KMS-11 (cell line): ENCODE measurements around the gene CENPS.
A peak's percentile ranks its signal among the peaks of the same experiment; 100 is the strongest.
"Not testable (repeated sequence)": the region's sequence is repeated elsewhere in the genome, so short reads cannot be mapped to it uniquely, and the experiment has no call there.

Source experiments
- H2AFZ ChIP-seq: fragments of 200-600 bp; sonication (generic); 2 replicates; pipeline ENCODE4 v1.6.1; 2016; ENCODE audit warnings: antibody characterized with exemption, mixed run types, low read depth
- H3K27ac ChIP-seq: fragments of 200-600 bp; sonication (generic); 2 replicates; pipeline ENCODE4 v1.6.1; 2016; ENCODE audit warnings: mild to moderate bottlenecking, mixed run types
- H3K27me3 ChIP-seq: fragments of 200-600 bp; sonication (generic); 2 replicates; pipeline ENCODE4 v1.6.1; 2017; ENCODE audit warnings: mild to moderate bottlenecking, low read depth, mixed run types, moderate library complexity; ENCODE audit not compliant: insufficient read depth
- H3K36me3 ChIP-seq: fragments of 200-600 bp; sonication (generic); 2 replicates; pipeline ENCODE4 v1.6.1; 2017; ENCODE audit warnings: mild to moderate bottlenecking, mixed run types; ENCODE audit not compliant: insufficient read depth
- H3K4me1 ChIP-seq: fragments of 200-600 bp; sonication (generic); 2 replicates; pipeline ENCODE4 v1.6.1; 2016; ENCODE audit warnings: mild to moderate bottlenecking, low read depth, mixed run types; ENCODE audit not compliant: poor library complexity, severe bottlenecking
- H3K4me2 ChIP-seq: fragments of 200-600 bp; sonication (generic); 2 replicates; pipeline ENCODE4 v1.7.0; 2016; ENCODE audit warnings: mild to moderate bottlenecking, mixed run types
- H3K4me3 ChIP-seq: fragments of 200-600 bp; sonication (generic); IDR thresholded peaks from 2 replicates; pipeline ENCODE4 v1.6.1; 2017; ENCODE audit warnings: low read depth, low read length, mixed read lengths; ENCODE audit not compliant: insufficient read depth
- H3K79me2 ChIP-seq: fragments of 200-600 bp; sonication (generic); 2 replicates; pipeline ENCODE4 v1.6.1; 2016; ENCODE audit warnings: low read depth, mixed run types; ENCODE audit not compliant: insufficient read depth
- H3K9ac ChIP-seq: fragments of 200-600 bp; sonication (generic); 2 replicates; pipeline ENCODE4 v1.6.1; 2016; ENCODE audit warnings: mild to moderate bottlenecking, mixed run types
- H4K20me1 ChIP-seq: fragments of 200-600 bp; sonication (generic); 2 replicates; pipeline ENCODE4 v1.6.1; 2016; ENCODE audit warnings: mild to moderate bottlenecking, mixed run types; ENCODE audit not compliant: insufficient read depth
- CTCF ChIP-seq: fragments of 200-600 bp; sonication (generic); conservative IDR thresholded peaks from 2 replicates; pipeline ENCODE4 v1.6.1; 2017; ENCODE audit warnings: low read depth, mild to moderate bottlenecking, antibody characterized with exemption, low read length, moderate library complexity, mixed read lengths

CENPS gene

GRCh38 chr1:10415211-10415930, 14.9 kb upstream of the CENPS start:
- TF ChIP-seq CTCF, result no peak
- Histone ChIP-seq H3K9ac (no peak overlapping the region), H3K4me1 (peaks cover 11% of the 10 kb centered on the region)

GRCh38 chr1:10415967-10416366, 14.3 kb upstream of the CENPS start:
- H2AFZ ChIP-seq, H3K4me3 ChIP-seq, H3K4me2 ChIP-seq, H4K20me1 ChIP-seq, H3K79me2 ChIP-seq, H3K27me3 ChIP-seq, H3K9ac ChIP-seq: not testable (repeated sequence)
- peak overlapping the region; percentile 3; the same call in 1 of the 2 replicates for H3K27ac ChIP-seq
- peaks cover 11% of the 10 kb centered on the region for H3K4me1 ChIP-seq
- peaks cover 47% of the 10 kb centered on the region; the same call in 1 of the 2 replicates for H3K36me3 ChIP-seq

More at GRCh38 chr1:10415211-10415930, 14.9 kb upstream of the CENPS start:
- Histone ChIP-seq H3K27ac (peak overlapping the region; percentile 3; the same call in 1 of the 2 replicates), H3K27me3 (no peaks in the 10 kb centered on the region), H4K20me1 (no peaks in the 10 kb centered on the region), H3K4me3 (no peak overlapping the region), H3K36me3 (peaks cover 47% of the 10 kb centered on the region; the same call in 1 of the 2 replicates), H2AFZ (no peak overlapping the region), H3K4me2 (no peak overlapping the region), H3K79me2 (no peaks in the 10 kb centered on the region)

GRCh38 chr1:10418741-10419140, 11.5 kb upstream of the CENPS start:
- H3K27me3 ChIP-seq, H3K4me2 ChIP-seq, H3K9ac ChIP-seq, H4K20me1 ChIP-seq, H3K4me3 ChIP-seq, H2AFZ ChIP-seq, H3K27ac ChIP-seq, H3K79me2 ChIP-seq: not testable (repeated sequence)
- peaks cover 41% of the 10 kb centered on the region; the same call in 1 of the 2 replicates for H3K36me3 ChIP-seq
- peaks cover 11% of the 10 kb centered on the region for H3K4me1 ChIP-seq

GRCh38 chr1:10419351-10419750, 10.9 kb upstream of the CENPS start:
- no peak for TF ChIP-seq CTCF
- Histone ChIP-seq H3K36me3 (peaks cover 35% of the 10 kb centered on the region; the same call in 1 of the 2 replicates), H3K27ac (no peak overlapping the region), H3K9ac (no peak overlapping the region), H3K4me1 (peaks cover 11% of the 10 kb centered on the region), H3K4me2 (no peak overlapping the region), H3K4me3 (no peak overlapping the region), H3K79me2 (no peaks in the 10 kb centered on the region), H4K20me1 (no peaks in the 10 kb centered on the region), H3K27me3 (no peaks in the 10 kb centered on the region), H2AFZ (no peak overlapping the region)

GRCh38 chr1:10421637-10422036, 8.6 kb upstream of the CENPS start:
- H3K27ac ChIP-seq, result no peak overlapping the region
- peaks cover 23% of the 10 kb centered on the region; the same call in 1 of the 2 replicates for H3K36me3 ChIP-seq
- no peak overlapping the region for H3K4me2 ChIP-seq
- H3K27me3 ChIP-seq, result no peaks in the 10 kb centered on the region
- H4K20me1 ChIP-seq, result no peaks in the 10 kb centered on the region
- H3K79me2 ChIP-seq, result no peaks in the 10 kb centered on the region
- no peak overlapping the region for H3K4me3 ChIP-seq
- H3K9ac ChIP-seq, result no peak overlapping the region
- H3K4me1 ChIP-seq, result no peaks in the 10 kb centered on the region
- no peak for TF ChIP-seq CTCF
- H2AFZ ChIP-seq, result no peak overlapping the region
